H1 (cell line): Measurements from ENCODE around the gene SEZ6. TPM values are rescaled to one million over a fixed set of nuclear protein-coding genes. Genes with fewer than 3 reads are reported as not detected.

ENCODE experiments used
- ASH2L ChIP-seq: fragments of 200-600, 300-600 bp; sonication (generic); IDR thresholded peaks from one replicate; pipeline ENCODE4 v1.7.1; 2017; ENCODE audit warnings: low read length
- BRCA1 ChIP-seq: IDR thresholded peaks from 2 replicates; pipeline ENCODE4 v1.6.1; 2012; ENCODE audit warnings: low read depth, low read length, improper control_type of control experiment
- CHD1 ChIP-seq: IDR thresholded peaks from 2 replicates; pipeline ENCODE4 v1.6.1; 2012; ENCODE audit warnings: low read depth, low read length, improper control_type of control experiment
- GTF2F1 ChIP-seq: IDR thresholded peaks from 2 replicates; pipeline ENCODE4 v1.6.1; 2012; ENCODE audit warnings: low read depth, low read length, improper control_type of control experiment, borderline replicate concordance
- POLR2AphosphoS5 ChIP-seq: IDR thresholded peaks from 2 replicates; pipeline ENCODE4 v1.6.1; 2011; ENCODE audit warnings: low read depth, low read length
- POU5F1 ChIP-seq: IDR thresholded peaks from 2 replicates; pipeline ENCODE4 v1.6.1; 2011; ENCODE audit warnings: low read depth, mild to moderate bottlenecking, low read length, moderate library complexity
- polyA plus RNA-seq, 7 experiments: library from polyadenylated mRNA; depleted of rRNA in 3 of 7; stranded (reverse) in 5 of 7; unstranded in 2 of 7; fragments of >200 nt in 5 of 7; fragments of 200-250 nt in 2 of 7; gene quantifications; 1 replicate in 5 of 7; 2 replicates in 1 of 7; 4 replicates in 1 of 7; pipeline versions ENCODE4 v1.2.1 to v1.2.3, GENCODE V29; 2011 to 2013; ENCODE audit warnings: missing spikeins in 2 of 7, mixed read lengths in 2 of 7
- total RNA-seq: library from RNA; stranded (reverse); fragmentation: NEBNext Ultra II Directional; extraction: Animal tissue kit (Norgen Biotek cat#: 25700); gene quantifications from 2 replicates; pipeline ENCODE4 v1.2.1, GENCODE V29; 2021
- TF ChIP-seq, protein P1 (sequence below): IDR thresholded peaks from 2 replicates; pipeline ENCODE4 v1.6.1; 2012; ENCODE audit warnings: inconsistent platforms

SEZ6 gene
- total and polyA plus RNA-seq, 2 of the 8 experiments (the other 6 are each of a cell fraction or from before 2014, with no cell fraction given), result 6.9 to 16.1 TPM

DNA sequence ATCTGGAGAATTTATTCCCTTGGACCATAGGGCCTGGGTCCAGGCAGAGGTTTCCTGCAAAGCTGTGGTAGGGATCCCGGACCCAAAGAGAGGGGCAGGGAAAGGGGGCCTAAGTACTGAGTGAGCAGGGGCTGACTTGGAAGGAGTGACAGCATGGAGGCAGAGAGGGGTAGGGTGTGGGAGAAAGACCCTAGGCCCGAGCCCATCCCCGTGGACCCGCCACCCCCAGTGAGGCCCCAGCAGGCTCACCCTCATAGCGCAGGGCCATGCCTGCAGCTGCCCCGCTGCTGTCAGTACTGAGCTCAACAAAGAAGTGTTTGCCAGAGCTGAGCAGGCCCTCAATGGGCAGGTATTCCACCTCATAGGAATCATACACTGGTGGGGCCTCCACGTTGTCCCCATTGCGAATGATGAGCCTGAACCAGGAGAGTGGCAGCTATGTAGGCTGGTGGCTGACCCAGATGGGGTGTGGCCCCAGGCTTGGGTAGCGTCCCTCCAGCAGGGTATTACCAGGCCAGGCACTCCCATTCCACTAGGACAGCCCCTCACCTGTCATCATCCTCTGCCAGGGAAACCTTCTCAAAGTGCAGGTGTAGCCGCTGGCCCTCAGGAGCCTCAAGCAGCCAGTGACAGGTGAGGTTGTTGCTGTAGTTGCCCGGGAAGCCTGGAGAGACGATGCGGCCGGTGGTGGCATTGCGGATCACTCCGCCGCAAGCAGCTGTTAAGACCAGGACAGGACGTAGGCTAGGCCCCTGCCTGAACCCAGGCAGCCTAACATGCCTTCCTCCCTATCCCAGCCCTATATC, 45.4 kb downstream of the SEZ6 start (continued):
- no peak for TF ChIP-seq POLR2AphosphoS5
- no peak for TF ChIP-seq POU5F1
- TF ChIP-seq ASH2L, result no peak
- TF ChIP-seq, protein P1, sequence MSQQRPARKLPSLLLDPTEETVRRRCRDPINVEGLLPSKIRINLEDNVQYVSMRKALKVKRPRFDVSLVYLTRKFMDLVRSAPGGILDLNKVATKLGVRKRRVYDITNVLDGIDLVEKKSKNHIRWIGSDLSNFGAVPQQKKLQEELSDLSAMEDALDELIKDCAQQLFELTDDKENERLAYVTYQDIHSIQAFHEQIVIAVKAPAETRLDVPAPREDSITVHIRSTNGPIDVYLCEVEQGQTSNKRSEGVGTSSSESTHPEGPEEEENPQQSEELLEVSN, result no peak
- no peak for TF ChIP-seq CHD1
- no peak for TF ChIP-seq GTF2F1
- no peak for TF ChIP-seq BRCA1
